ENCODE measurements around the gene NBEA. TPM values are rescaled to one million over a fixed set of nuclear protein-coding genes. Genes with fewer than 3 reads are reported as not detected.

Gene NBEA
- total RNA-seq, 3 donors from 2014 or later = 7.5 to 18.6 (median 16.1) TPM

GRCh38 chr13:35005051-35005450 lies 63.0 kb downstream of the NBEA start:
- no peak for DNase-seq (ENCODE audit: low spot score in 2 of 2)
- no peak overlapping the region for H3K4me3 ChIP-seq
- no peaks in the 10 kb centered on the region for H3K4me1 ChIP-seq
- intact Hi-C loops (cut with DNase I; ENCODE audit: low total_unique reads) = loop anchor here (5.0 kb wide), 1 partner anchor 603 kb away; no protein-coding TSS in a partner anchor
- no peaks in the 10 kb centered on the region for H3K27me3 ChIP-seq
- peaks cover 0 to 7% of the 10 kb centered on the region in 2 donors for H3K9me3 ChIP-seq
- no peaks in the 10 kb centered on the region for H3K36me3 ChIP-seq
- no peak overlapping the region for H3K27ac ChIP-seq
- TF ChIP-seq, protein P1, sequence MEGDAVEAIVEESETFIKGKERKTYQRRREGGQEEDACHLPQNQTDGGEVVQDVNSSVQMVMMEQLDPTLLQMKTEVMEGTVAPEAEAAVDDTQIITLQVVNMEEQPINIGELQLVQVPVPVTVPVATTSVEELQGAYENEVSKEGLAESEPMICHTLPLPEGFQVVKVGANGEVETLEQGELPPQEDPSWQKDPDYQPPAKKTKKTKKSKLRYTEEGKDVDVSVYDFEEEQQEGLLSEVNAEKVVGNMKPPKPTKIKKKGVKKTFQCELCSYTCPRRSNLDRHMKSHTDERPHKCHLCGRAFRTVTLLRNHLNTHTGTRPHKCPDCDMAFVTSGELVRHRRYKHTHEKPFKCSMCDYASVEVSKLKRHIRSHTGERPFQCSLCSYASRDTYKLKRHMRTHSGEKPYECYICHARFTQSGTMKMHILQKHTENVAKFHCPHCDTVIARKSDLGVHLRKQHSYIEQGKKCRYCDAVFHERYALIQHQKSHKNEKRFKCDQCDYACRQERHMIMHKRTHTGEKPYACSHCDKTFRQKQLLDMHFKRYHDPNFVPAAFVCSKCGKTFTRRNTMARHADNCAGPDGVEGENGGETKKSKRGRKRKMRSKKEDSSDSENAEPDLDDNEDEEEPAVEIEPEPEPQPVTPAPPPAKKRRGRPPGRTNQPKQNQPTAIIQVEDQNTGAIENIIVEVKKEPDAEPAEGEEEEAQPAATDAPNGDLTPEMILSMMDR (IDR thresholded peaks at IDR 0.05) = no peak
- TF ChIP-seq POLR2A (IDR thresholded peaks at IDR 0.05) (no peak), POLR2AphosphoS5 (IDR thresholded peaks at IDR 0.05) (no peak)

GRCh38 chr13:35014606-35015213 lies 72.6 kb downstream of the NBEA start:
- no peaks in the 10 kb centered on the region for H3K27me3 ChIP-seq
- intact Hi-C loops (cut with DNase I; ENCODE audit: low total_unique reads) = loop anchor here (5.0 kb wide), 1 partner anchor 633 kb away; no protein-coding TSS in a partner anchor
- DNase-seq (ENCODE audit: low spot score in 2 of 2) = no peak
- H3K27ac ChIP-seq = no peak overlapping the region
- H3K9me3 ChIP-seq = no peaks in the 10 kb centered on the region
- H3K36me3 ChIP-seq = no peaks in the 10 kb centered on the region
- H3K4me1 ChIP-seq = no peaks in the 10 kb centered on the region
- TF ChIP-seq, protein P1 (IDR thresholded peaks at IDR 0.05) = no peak
- TF ChIP-seq POLR2A (IDR thresholded peaks at IDR 0.05) (no peak), POLR2AphosphoS5 (IDR thresholded peaks at IDR 0.05) (no peak)
- H3K4me3 ChIP-seq = no peak overlapping the region

DNA sequence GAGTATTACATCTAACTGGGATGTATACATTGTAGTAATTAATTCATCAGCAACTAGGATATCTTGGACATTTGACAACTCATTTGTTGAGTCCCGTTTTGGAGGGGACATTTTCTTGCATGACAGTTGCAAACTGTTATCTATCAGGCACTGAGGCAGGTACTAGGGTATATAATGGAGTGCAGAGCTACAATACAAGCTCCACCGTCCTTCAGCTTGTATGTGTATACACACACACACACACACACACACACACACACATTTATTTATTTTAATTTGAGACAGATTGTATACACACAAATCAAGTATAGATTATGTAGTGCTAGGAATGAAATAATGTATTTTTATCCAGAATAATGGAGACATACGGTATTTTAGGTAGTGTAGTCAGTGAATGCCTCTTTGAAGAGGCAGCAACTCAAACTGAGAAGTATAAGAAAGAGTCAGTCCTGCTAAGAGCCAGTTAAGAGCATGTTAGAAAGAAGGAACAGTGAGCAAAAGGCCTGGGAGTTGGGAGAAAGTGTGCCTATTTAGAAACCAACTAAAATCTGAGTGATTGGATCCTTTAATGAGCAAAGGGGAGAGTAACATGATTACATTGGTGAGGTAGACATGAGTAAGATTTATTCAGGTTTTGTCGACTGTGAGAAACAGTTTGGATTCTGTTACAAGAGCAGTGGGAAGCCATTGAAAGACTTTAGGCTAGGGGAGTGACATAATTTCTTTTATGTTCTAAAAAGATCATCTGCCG lies 74.5 kb downstream of the NBEA start:
- no peak for DNase-seq (ENCODE audit: low spot score in 2 of 2)
- no peaks in the 10 kb centered on the region for H3K27me3 ChIP-seq
- TF ChIP-seq, protein P1 (IDR thresholded peaks at IDR 0.05) = no peak
- no peak for TF ChIP-seq POLR2AphosphoS5 (IDR thresholded peaks at IDR 0.05)
- no peak for TF ChIP-seq POLR2A (IDR thresholded peaks at IDR 0.05)
- intact Hi-C loops (cut with DNase I; ENCODE audit: low total_unique reads) = no loop called here
- no peak overlapping the region for H3K4me3 ChIP-seq
- H3K4me1 ChIP-seq = no peaks in the 10 kb centered on the region
- H3K27ac ChIP-seq = no peak overlapping the region
- no peaks in the 10 kb centered on the region for H3K36me3 ChIP-seq
- H3K9me3 ChIP-seq = no peaks in the 10 kb centered on the region

- Histone ChIP-seq H3K27me3 (no peaks in the 10 kb centered on the region), H3K4me1 (no peaks in the 10 kb centered on the region), H3K27ac (peak overlapping the region in 1 of 2 donors; percentile 27), H3K4me3 (no peak overlapping the region), H3K9me3 (peaks cover 0 to 8% of the 10 kb centered on the region in 2 donors), H3K36me3 (no peaks in the 10 kb centered on the region)
- TF ChIP-seq POLR2A (IDR thresholded peaks at IDR 0.05) (no peak), POLR2AphosphoS5 (IDR thresholded peaks at IDR 0.05) (no peak)
- TF ChIP-seq, protein P1 (IDR thresholded peaks at IDR 0.05) = no peak
- intact Hi-C loops (cut with DNase I; ENCODE audit: low total_unique reads) = no loop called here
- no peak for DNase-seq (ENCODE audit: low spot score in 2 of 2)
These were observed 83.2 kb downstream of the NBEA start for GRCh38 chr13:35025314-35025713.

- no peak overlapping the region for H3K27ac ChIP-seq
- TF ChIP-seq, protein P1 (IDR thresholded peaks at IDR 0.05) = no peak
- TF ChIP-seq POLR2AphosphoS5 (IDR thresholded peaks at IDR 0.05) (no peak), POLR2A (IDR thresholded peaks at IDR 0.05) (no peak)
- H3K36me3 ChIP-seq = no peaks in the 10 kb centered on the region
- DNase-seq (ENCODE audit: low spot score in 2 of 2) = no peak
- no peak overlapping the region for H3K4me3 ChIP-seq
- peaks cover 7 to 28% of the 10 kb centered on the region in 2 donors for H3K9me3 ChIP-seq
- no peaks in the 10 kb centered on the region for H3K4me1 ChIP-seq
- intact Hi-C loops (cut with DNase I; ENCODE audit: low total_unique reads) = no loop called here
- no peaks in the 10 kb centered on the region for H3K27me3 ChIP-seq
These were observed 86.3 kb downstream of the NBEA start for GRCh38 chr13:35028338-35028867.

All from breast epithelium (tissue), 4 donors.